Measurements from ENCODE around the gene KCND3.

DNA sequence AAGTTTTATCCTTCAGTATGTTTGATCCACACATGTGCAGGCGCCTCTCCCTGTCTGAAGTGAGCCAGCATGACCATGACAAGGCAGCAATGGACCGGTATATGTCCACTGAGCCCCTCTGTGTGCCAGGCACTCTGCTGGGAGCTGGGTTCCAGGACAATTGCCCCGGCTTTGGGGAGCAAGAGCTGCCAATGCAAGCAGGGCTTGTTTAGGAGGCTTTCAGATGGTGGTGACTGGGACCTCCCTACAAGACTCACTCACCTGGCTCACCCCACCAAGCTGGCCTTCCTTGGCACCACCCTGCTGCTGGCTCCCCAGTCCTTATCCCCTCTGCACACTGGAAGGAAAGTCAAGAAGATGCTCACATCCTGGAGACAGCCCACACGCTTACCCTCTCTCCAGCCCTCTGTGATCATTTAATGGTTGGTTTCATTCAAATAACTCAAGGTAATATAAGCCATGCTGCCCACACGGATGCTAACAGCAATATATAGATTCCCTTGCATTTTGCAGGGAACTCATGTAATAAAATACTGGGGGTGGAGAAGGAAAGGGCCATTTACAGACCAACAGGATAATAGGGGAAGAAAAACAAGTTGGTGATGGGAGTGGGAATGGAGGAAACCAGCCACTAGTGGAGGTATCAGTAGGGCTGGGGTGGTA lies 23.6 kb downstream of the KCND3 start:
- TF ChIP-seq, protein P1, sequence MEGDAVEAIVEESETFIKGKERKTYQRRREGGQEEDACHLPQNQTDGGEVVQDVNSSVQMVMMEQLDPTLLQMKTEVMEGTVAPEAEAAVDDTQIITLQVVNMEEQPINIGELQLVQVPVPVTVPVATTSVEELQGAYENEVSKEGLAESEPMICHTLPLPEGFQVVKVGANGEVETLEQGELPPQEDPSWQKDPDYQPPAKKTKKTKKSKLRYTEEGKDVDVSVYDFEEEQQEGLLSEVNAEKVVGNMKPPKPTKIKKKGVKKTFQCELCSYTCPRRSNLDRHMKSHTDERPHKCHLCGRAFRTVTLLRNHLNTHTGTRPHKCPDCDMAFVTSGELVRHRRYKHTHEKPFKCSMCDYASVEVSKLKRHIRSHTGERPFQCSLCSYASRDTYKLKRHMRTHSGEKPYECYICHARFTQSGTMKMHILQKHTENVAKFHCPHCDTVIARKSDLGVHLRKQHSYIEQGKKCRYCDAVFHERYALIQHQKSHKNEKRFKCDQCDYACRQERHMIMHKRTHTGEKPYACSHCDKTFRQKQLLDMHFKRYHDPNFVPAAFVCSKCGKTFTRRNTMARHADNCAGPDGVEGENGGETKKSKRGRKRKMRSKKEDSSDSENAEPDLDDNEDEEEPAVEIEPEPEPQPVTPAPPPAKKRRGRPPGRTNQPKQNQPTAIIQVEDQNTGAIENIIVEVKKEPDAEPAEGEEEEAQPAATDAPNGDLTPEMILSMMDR (IDR thresholded peaks at IDR 0.05; ENCODE audit: extremely low read depth in 1 of 2, insufficient read depth in 1 of 2, low read depth in 1 of 2, low read length in 2 of 2) = no peak
- TF ChIP-seq EZH2 (IDR thresholded peaks at IDR 0.05; ENCODE audit: borderline replicate concordance, low read depth, low read length, severe bottlenecking) (no peak), POLR2A (IDR thresholded peaks at IDR 0.05; ENCODE audit: low read depth, low read length) (no peak), MYC (IDR thresholded peaks at IDR 0.05; ENCODE audit: low read depth, low read length) (no peak), POLR2AphosphoS5 (IDR thresholded peaks at IDR 0.05; ENCODE audit: insufficient read depth, low read depth, low read length) (no peak), JUN (IDR thresholded peaks at IDR 0.05; ENCODE audit: borderline replicate concordance, insufficient read depth, insufficient read length, low read depth) (no peak), GATA2 (IDR thresholded peaks at IDR 0.05; ENCODE audit: insufficient read depth, insufficient read length, low read depth, low read length) (no peak)
- TF ChIP-seq, protein P2, sequence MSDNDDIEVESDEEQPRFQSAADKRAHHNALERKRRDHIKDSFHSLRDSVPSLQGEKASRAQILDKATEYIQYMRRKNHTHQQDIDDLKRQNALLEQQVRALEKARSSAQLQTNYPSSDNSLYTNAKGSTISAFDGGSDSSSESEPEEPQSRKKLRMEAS (IDR thresholded peaks at IDR 0.05; ENCODE audit: insufficient read depth, insufficient read length) = no peak

Data from endothelial cell of umbilical vein (primary cell).